AG10803 (cell line): ENCODE measurements around the gene NR1D1.

Experiments used
- DNase-seq: peaks from one replicate; pipeline ENCODE4 v3.0.0; 2010; ENCODE audit warnings: low read depth
- H3K4me3 ChIP-seq: 2 replicates; pipeline ENCODE4 v1.5.1; 2011; ENCODE audit warnings: mild to moderate bottlenecking, low read length, control low read depth
- TF ChIP-seq, protein P1 (sequence below): conservative IDR thresholded peaks from 2 replicates; pipeline ENCODE4 v1.5.1; 2011; ENCODE audit warnings: mild to moderate bottlenecking, low read length, control low read depth, inconsistent platforms

Gene NR1D1

DNA sequence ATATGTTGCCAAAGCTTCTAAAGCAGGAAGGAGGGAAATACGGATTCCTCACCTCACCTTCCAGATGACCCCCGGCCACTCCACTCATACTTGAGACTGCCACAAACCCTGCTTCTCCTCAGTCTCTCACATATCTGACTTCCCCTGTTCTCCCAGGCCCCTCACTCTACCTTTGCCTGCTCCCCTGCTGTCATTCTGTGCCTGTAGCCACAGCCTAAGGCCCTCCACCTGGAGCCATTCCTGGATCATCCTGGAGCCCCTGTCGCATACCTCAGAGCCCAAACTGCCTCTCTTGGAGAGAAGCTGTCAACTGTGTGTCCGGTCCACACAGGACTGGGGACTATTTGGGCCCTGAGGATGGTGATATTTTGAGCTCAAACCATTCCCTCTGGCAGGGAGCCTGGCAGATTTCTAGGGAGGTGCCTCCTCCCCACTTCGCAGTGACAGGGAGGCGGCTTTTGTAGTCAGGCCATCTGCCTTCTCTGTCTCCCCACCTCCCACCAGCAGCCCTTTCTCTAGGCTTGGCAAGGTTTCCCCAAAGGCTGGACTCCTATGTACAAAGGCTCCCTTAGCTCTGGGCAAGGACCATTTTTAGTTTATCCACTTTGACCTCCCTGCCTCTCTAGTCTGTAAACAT, 43.9 kb downstream of the NR1D1 start:
- TF ChIP-seq, protein P1, sequence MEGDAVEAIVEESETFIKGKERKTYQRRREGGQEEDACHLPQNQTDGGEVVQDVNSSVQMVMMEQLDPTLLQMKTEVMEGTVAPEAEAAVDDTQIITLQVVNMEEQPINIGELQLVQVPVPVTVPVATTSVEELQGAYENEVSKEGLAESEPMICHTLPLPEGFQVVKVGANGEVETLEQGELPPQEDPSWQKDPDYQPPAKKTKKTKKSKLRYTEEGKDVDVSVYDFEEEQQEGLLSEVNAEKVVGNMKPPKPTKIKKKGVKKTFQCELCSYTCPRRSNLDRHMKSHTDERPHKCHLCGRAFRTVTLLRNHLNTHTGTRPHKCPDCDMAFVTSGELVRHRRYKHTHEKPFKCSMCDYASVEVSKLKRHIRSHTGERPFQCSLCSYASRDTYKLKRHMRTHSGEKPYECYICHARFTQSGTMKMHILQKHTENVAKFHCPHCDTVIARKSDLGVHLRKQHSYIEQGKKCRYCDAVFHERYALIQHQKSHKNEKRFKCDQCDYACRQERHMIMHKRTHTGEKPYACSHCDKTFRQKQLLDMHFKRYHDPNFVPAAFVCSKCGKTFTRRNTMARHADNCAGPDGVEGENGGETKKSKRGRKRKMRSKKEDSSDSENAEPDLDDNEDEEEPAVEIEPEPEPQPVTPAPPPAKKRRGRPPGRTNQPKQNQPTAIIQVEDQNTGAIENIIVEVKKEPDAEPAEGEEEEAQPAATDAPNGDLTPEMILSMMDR, result no peak
- DNase-seq, result no peak
- no peak overlapping the region for H3K4me3 ChIP-seq
